Measurements from ENCODE around the gene FRMD7.

The FRMD7 gene, protein sequence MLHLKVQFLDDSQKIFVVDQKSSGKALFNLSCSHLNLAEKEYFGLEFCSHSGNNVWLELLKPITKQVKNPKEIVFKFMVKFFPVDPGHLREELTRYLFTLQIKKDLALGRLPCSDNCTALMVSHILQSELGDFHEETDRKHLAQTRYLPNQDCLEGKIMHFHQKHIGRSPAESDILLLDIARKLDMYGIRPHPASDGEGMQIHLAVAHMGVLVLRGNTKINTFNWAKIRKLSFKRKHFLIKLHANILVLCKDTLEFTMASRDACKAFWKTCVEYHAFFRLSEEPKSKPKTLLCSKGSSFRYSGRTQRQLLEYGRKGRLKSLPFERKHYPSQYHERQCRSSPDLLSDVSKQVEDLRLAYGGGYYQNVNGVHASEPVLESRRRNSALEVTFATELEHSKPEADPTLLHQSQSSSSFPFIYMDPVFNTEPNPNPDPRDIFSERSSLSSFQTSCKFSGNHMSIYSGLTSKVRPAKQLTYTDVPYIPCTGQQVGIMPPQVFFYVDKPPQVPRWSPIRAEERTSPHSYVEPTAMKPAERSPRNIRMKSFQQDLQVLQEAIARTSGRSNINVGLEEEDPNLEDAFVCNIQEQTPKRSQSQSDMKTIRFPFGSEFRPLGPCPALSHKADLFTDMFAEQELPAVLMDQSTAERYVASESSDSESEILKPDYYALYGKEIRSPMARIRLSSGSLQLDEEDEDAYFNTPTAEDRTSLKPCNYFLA

GRCh38 chrX:132127743-132128142, at the start of gene FRMD7:
Gene FRMD7, minus strand, starts transcription at chrX:132128020. Its CDS starts 176 bp downstream, at chrX:132127844.
- Histone ChIP-seq H3K9ac (ENCODE audit: low read depth, low read length, poor library complexity, severe bottlenecking) (no peak within 1 kb of the TSS), H3F3A (ENCODE audit: low read depth) (no peaks in the 10 kb centered on the region), H2AFZ (ENCODE audit: low read length) (no peak within 1 kb of the TSS), H3K9me2 (replicated peaks; ENCODE audit: low read depth, low read length) (no peaks in the 10 kb centered on the region), H3K79me2 (ENCODE audit: insufficient read depth, low read length) (no peaks in the 10 kb centered on the region), H3K27me3 (ENCODE audit: insufficient read depth, low read length, poor library complexity, severe bottlenecking) (no peaks in the 10 kb centered on the region), H3K4me2 (ENCODE audit: low read depth, low read length, poor library complexity, severe bottlenecking) (no peak within 1 kb of the TSS), H3K4me1 (ENCODE audit: insufficient read depth, low read length, poor library complexity, severe bottlenecking) (no peaks in the 10 kb centered on the region), H4K20me1 (ENCODE audit: insufficient read depth, low read length, poor library complexity, severe bottlenecking) (no peaks in the 10 kb centered on the region), H3K36me3 (ENCODE audit: insufficient read depth, low read length) (no peaks in the 10 kb centered on the region), H3K4me3 (ENCODE audit: low read length, poor library complexity, severe bottlenecking) (no peak within 1 kb of the TSS), H3K9me3 (ENCODE audit: insufficient read depth, low read depth, low read length) (no peaks in the 10 kb centered on the region)
- TF ChIP-seq CTCF (conservative IDR thresholded peaks at IDR 0.05; ENCODE audit: low read length) (no peak), EZH2phosphoT487 (IDR thresholded peaks at IDR 0.05; ENCODE audit: borderline replicate concordance) (no peak)

GRCh38 chrX:132173647-132174046, 45.8 kb upstream of the FRMD7 start:
- Histone ChIP-seq H3K79me2 (ENCODE audit: insufficient read depth, low read length) (no peaks in the 10 kb centered on the region), H3K36me3 (ENCODE audit: insufficient read depth, low read length) (no peaks in the 10 kb centered on the region), H3K9me3 (ENCODE audit: insufficient read depth, low read depth, low read length) (no peaks in the 10 kb centered on the region), H3K4me3 (ENCODE audit: low read length, poor library complexity, severe bottlenecking) (no peak overlapping the region), H3K4me1 (ENCODE audit: insufficient read depth, low read length, poor library complexity, severe bottlenecking) (no peaks in the 10 kb centered on the region), H3K9me2 (replicated peaks; ENCODE audit: low read depth, low read length) (no peaks in the 10 kb centered on the region), H3K27me3 (ENCODE audit: insufficient read depth, low read length, poor library complexity, severe bottlenecking) (no peaks in the 10 kb centered on the region), H3K9ac (ENCODE audit: low read depth, low read length, poor library complexity, severe bottlenecking) (no peak overlapping the region), H2AFZ (ENCODE audit: low read length) (no peak overlapping the region), H3K4me2 (ENCODE audit: low read depth, low read length, poor library complexity, severe bottlenecking) (no peak overlapping the region), H4K20me1 (ENCODE audit: insufficient read depth, low read length, poor library complexity, severe bottlenecking) (no peaks in the 10 kb centered on the region), H3F3A (ENCODE audit: low read depth) (no peaks in the 10 kb centered on the region)
- TF ChIP-seq EZH2phosphoT487 (IDR thresholded peaks at IDR 0.05; ENCODE audit: borderline replicate concordance) (no peak), CTCF (conservative IDR thresholded peaks at IDR 0.05; ENCODE audit: low read length) (no peak)

- Histone ChIP-seq H3K9me3 (ENCODE audit: insufficient read depth, low read depth, low read length) (no peaks in the 10 kb centered on the region), H3K36me3 (ENCODE audit: insufficient read depth, low read length) (no peaks in the 10 kb centered on the region), H3F3A (ENCODE audit: low read depth) (no peaks in the 10 kb centered on the region), H3K79me2 (ENCODE audit: insufficient read depth, low read length) (no peaks in the 10 kb centered on the region), H3K4me3 (ENCODE audit: low read length, poor library complexity, severe bottlenecking) (no peak overlapping the region), H3K9me2 (replicated peaks; ENCODE audit: low read depth, low read length) (no peaks in the 10 kb centered on the region), H2AFZ (ENCODE audit: low read length) (no peak overlapping the region), H3K27me3 (ENCODE audit: insufficient read depth, low read length, poor library complexity, severe bottlenecking) (no peaks in the 10 kb centered on the region), H3K9ac (ENCODE audit: low read depth, low read length, poor library complexity, severe bottlenecking) (no peak overlapping the region), H4K20me1 (ENCODE audit: insufficient read depth, low read length, poor library complexity, severe bottlenecking) (no peaks in the 10 kb centered on the region), H3K4me2 (ENCODE audit: low read depth, low read length, poor library complexity, severe bottlenecking) (no peak overlapping the region), H3K4me1 (ENCODE audit: insufficient read depth, low read length, poor library complexity, severe bottlenecking) (no peaks in the 10 kb centered on the region)
- TF ChIP-seq EZH2phosphoT487 (IDR thresholded peaks at IDR 0.05; ENCODE audit: borderline replicate concordance) = no peak
Measured at GRCh38 chrX:132171881-132172280, 44.1 kb upstream of the FRMD7 start.
